NCI-H226 (cell line): ENCODE data around the gene IGLL1.
"Not testable (repeated sequence)": the region's sequence is repeated elsewhere in the genome, so short reads cannot be mapped to it uniquely, and the experiment has no call there.

ENCODE experiments used
- DNase-seq: peaks from one replicate; pipeline ENCODE4 v3.0.0-alpha.2; 2015

The IGLL1 gene

GRCh38 chr22:23579870-23580575 lies at the start of gene IGLL1:
TSS of gene IGLL1 (minus strand) at chr22:23580290. CDS start at chr22:23580190, 100 bp downstream.
- DNase-seq, result no peak

DNA sequence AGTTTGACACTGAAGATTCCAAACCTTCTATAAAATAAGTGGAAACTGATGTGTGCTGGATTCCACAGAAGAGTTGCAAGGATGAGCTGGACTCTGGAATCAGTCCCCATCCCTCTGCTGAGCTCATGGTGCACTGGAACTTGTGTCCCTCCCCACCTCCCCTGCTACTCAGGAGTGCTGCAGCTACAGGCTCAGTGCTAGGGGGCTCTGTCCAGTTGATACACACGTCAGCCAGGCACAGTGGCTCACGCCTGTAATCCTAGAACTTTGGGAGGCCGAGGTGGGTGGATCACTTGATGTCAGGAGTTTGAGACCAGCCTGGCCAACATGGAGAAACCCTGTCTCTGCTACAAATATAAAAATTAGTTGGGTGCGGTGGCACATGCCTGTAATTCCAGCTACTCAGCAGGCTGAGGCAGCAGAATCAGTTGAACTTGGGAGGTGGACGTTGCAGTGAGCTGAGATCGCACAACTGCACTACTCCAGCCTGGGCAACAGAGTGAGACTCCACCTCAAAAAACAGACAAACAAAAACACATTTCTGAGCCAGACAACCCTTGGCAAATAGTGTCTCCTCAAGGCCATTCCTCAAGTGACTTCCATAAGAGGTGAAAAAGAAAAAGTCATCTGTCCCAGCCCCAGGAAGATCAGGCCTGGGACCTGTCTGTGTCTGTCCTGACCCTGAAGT lies 48.1 kb upstream of the IGLL1 start:
- not testable (repeated sequence) for DNase-seq

DNA sequence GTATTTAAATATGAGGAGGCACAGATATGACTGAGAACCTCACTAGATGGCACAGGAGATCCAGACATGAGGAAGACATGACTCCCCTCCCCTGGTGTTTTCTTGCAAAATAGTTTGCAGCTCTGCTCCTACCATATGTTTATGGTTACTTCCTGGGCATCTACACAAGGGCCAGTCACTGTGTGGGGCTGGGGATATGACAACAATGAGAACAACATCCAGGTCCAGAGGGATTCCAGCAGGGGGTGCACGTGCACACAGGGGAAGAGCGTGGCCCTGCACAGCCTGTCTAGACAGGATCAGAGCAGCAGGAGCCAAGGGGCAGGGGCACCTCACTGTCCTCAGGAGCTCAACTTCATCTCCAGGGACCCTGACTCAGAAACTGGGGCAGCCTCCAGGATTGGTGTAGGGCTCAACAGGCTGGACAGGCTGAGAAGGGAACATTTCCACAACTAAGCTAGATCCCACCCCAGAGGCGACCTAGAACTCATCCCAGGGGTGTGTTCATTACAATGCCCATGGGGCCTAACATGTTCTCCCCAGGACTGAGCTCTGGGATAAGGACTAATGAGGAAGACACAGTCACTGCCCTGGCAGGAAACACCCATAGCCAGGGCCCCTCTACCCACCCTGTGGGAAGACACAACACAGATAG lies 47.4 kb upstream of the IGLL1 start:
- not testable (repeated sequence) for DNase-seq

GRCh38 chr22:23626286-23626975 lies 46.3 kb upstream of the IGLL1 start:
- no peak for DNase-seq

GRCh38 chr22:23622634-23623033 lies 42.5 kb upstream of the IGLL1 start:
- no peak for DNase-seq

DNA sequence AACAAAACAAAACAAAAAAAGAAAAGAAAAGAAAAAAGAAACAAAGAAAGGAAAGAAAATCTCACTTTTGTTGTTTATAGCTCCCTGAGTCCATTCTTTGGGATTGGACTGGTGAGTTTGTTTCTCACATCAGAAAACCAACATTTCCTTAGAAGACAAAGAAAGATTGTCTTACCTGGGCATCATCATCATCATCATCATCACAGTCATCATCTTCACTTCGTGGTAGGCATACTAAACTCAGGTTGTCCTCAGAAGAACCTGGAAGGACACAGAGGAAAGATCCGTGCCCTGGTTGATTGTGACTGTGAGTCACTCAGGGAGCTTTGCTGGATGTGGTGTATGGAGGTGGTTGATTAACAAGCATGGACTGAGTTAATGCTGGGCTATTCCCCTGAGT lies 41.8 kb upstream of the IGLL1 start:
- DNase-seq, result not testable (repeated sequence)

GRCh38 chr22:23621082-23621780 lies 41.1 kb upstream of the IGLL1 start:
- no peak for DNase-seq

- no peak for DNase-seq
These were observed 33.3 kb upstream of the IGLL1 start for GRCh38 chr22:23613193-23613972.

DNA sequence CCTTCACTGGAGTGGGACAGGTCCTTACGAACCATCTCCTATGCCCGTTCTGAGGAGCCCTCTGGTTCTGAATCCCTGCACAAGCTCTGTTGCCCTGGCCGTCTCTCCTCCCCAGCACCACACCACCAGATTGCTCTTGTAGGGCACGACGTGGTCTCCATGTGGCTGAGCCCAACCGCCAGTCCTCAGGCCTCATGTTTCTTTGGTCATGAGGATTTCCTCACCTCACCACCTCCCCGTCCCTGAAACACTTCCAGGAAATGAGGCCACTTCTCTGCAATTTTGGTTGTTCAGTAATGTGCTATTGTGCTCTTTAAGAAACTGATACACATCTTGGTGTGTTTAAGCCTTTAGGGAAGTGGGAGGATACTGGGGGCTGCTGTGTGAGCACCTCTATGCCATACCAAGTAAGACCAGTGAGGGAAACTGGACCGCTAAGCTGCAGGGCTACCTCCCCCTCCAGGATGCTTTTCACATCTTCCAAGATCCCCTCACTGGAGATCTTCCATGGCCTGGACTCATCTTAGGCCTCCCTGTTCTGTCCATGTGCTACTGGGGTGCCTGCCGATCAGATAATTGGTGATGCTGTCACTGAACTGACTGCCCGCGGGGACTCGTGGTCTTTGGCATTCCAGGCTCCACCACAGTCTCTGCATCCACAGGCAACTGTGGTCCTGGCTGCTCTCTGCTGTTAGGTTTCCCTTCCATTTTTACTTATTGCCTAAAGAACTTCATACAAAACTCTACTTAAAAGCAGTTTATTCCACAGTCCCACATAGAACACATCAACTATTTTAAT lies 30.1 kb upstream of the IGLL1 start:
- DNase-seq, result no peak

DNA sequence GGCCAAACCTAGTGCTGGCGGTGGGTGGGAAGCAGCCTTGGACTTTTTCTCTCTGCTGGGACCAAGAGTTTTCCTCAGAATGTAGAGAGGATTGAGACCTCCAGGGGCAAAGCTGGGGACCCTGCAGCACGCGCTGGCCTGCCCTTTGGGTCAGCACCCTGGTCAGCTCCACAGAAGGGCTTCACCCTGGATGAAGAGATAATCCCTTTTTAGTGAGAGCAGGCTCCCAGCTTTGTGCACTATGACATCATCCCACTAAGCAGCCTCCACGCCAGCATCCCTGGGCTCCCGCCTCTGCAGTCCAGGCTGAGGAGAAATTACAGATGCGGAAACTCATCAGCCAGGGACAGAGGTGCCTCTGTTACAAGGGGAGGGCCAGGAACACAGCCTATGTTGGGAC lies 28.5 kb upstream of the IGLL1 start:
- DNase-seq, result no peak

- no peak for DNase-seq
These were observed 26.4 kb upstream of the IGLL1 start for GRCh38 chr22:23606204-23607131.

DNA sequence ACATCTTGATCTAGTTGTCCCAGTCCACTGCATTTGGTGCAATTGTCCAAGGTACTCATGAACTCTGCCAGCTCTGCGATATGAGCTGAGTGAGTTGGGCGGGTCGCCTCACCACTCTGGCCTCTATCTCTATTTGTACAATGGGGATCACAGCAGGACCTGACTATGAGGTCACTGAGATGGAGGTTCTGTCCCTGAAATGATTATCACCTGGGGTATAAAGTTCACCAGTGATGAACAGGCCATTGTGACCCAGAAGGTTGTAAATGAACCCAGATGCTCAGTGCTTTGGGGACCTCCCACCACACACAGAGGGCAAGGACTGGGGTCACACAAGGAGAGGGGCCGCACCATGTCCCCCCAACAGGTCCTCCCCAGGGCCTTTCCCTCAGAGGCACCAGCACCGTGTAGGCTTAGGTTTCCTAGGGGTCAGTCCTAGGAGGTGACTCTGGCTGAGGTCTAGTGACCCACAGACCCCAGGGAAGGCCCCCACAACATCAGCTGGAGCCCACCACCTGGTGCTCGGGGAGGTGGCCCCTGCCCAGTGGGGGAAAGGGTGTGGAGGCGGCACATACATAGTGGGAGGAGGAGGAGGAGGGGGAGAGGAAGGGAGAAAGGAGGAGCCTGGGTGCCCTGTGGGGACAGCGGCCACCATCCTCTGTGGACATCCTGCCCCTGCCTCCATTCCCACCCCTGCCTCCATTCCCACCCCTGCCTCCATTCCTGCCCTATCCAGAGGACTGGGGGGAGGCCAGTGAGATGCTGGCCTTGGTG lies 25.0 kb upstream of the IGLL1 start:
- no peak for DNase-seq

GRCh38 chr22:23603266-23603665 lies 23.2 kb upstream of the IGLL1 start:
- no peak for DNase-seq

GRCh38 chr22:23598805-23599518 lies 18.9 kb upstream of the IGLL1 start:
- DNase-seq, result no peak

GRCh38 chr22:23597576-23598268 lies 17.6 kb upstream of the IGLL1 start:
- not testable (repeated sequence) for DNase-seq

DNA sequence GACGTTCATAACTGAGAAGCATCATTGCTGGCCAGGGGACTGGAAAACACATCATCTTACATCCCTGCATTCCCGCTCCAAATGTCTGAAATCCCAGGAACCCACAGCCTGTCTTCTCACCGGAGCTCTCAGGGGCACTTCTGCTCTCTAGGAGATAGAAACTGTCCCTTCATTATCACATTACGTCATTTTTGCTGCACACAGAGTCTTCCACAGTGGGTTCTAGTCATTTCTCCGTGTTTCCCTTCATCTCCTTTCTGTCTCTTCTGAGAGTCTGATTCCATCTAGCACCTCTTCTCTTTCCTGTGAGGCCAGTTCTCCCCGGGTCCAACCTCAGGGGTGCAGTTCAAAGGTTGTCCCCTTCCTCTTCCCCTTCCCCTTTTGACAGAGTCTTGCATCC lies 15.8 kb upstream of the IGLL1 start:
- DNase-seq, result not testable (repeated sequence)

DNA sequence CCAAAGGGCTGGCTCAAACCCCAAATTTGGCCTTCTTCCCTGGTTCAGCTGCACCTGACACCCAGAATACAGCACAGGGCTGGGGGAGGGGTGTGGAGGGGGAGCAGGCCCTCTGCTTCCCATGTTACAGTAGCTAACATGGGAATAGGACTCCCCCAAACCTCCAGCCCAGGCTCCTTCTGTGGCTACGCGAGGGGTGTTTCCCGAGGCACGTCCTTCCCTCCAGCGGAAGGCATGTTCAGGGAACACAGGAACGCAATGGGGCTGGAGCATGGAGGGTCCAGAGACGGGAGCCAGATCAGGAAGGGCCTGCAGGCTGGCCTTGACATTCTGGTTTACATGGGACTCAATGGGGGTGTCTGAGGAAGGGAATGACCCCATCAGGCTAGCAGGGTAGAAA lies 11.8 kb upstream of the IGLL1 start:
- DNase-seq, result no peak
